CD4-positive, CD25-positive, alpha-beta regulatory T cell (primary cell): ENCODE results near the gene CCT5. TPM values are rescaled to one million over a fixed set of nuclear protein-coding genes. Genes with fewer than 3 reads are reported as not detected.

ENCODE experiments used
- ATAC-seq, 2 donors: fragments of 150-1000 bp; cut with Tn5 transposase; one replicate each; pipeline ENCODE4 v1.10.0; 2021; ENCODE audit warnings: low read depth in 2 of 2, moderate number of reproducible peaks in 2 of 2, moderate library complexity in 1 of 2
- DNase-seq, 3 donors: peaks; one replicate each; pipeline versions ENCODE4 v3.0.0 to v3.0.0-alpha.2; 2012 to 2022; ENCODE audit warnings: mixed read lengths in 1 of 3
- H3K27ac ChIP-seq: one replicate; pipeline ENCODE4 v1.7.0; 2013; ENCODE audit warnings: mild to moderate bottlenecking, low read length; ENCODE audit not compliant: insufficient read depth, poor library complexity, severe bottlenecking
- H3K27me3 ChIP-seq: one replicate; pipeline ENCODE4 v1.7.0; 2013; ENCODE audit warnings: low read length; ENCODE audit not compliant: control insufficient read depth, insufficient read depth
- H3K36me3 ChIP-seq: one replicate; pipeline ENCODE4 v1.7.0; 2013; ENCODE audit warnings: mild to moderate bottlenecking, low read length, moderate library complexity; ENCODE audit not compliant: control insufficient read depth, insufficient read depth
- H3K4me1 ChIP-seq: 2 replicates; pipeline ENCODE4 v1.7.0; 2013; ENCODE audit warnings: mild to moderate bottlenecking, low read length; ENCODE audit not compliant: insufficient read depth, control insufficient read depth, poor library complexity, severe bottlenecking
- H3K4me3 ChIP-seq: one replicate; pipeline ENCODE4 v1.7.0; 2013; ENCODE audit warnings: low read depth, mild to moderate bottlenecking, low read length, moderate library complexity
- H3K9me3 ChIP-seq, 2 experiments: 1 replicate in 1 of 2; 2 replicates in 1 of 2; pipeline ENCODE4 v1.7.0; 2013; ENCODE audit warnings: low read length in 2 of 2, mild to moderate bottlenecking in 1 of 2, moderate library complexity in 1 of 2; ENCODE audit not compliant: control insufficient read depth in 2 of 2
- H3K27ac Mint-ChIP-seq, 3 donors: one replicate each; pipeline ENCODE4 v1.8.0; 2020 to 2022; ENCODE audit warnings: mild to moderate bottlenecking in 3 of 3, mixed read lengths in 3 of 3, moderate library complexity in 2 of 3
- H3K27me3 Mint-ChIP-seq: one replicate; pipeline ENCODE4 v1.8.0; 2022; ENCODE audit warnings: mild to moderate bottlenecking, mixed read lengths
- H3K36me3 Mint-ChIP-seq: one replicate; pipeline ENCODE4 v1.8.0; 2020; ENCODE audit warnings: mixed read lengths
- H3K4me1 Mint-ChIP-seq, 4 donors: one replicate each; pipeline ENCODE4 v1.8.0; 2020 to 2022; ENCODE audit warnings: mixed read lengths in 4 of 4, mild to moderate bottlenecking in 1 of 4
- H3K4me3 Mint-ChIP-seq, 4 donors: one replicate each; pipeline ENCODE4 v1.8.0; 2020 to 2022; ENCODE audit warnings: mild to moderate bottlenecking in 4 of 4, mixed read lengths in 4 of 4, moderate library complexity in 3 of 4
- H3K9me3 Mint-ChIP-seq, 7 donors: one replicate each; pipeline ENCODE4 v1.8.0; 2020 to 2022; ENCODE audit warnings: mixed read lengths in 7 of 7, mild to moderate bottlenecking in 3 of 7, moderate library complexity in 2 of 7
- polyA plus RNA-seq, 4 donors: library from polyadenylated mRNA; unstranded; fragments of 300-500 nt; fragmentation: Illumina TruSeq; gene quantifications; one replicate each; pipeline ENCODE4 v1.2.3, GENCODE V29; 2021
- total RNA-seq: library from RNA; stranded (reverse); gene quantifications from one replicate; pipeline ENCODE4 v1.2.3, GENCODE V29; 2022

Gene CCT5
- total and polyA plus RNA-seq, 5 donors from 2014 or later = 65.1 to 212 (median 204) TPM

GRCh38 chr5:10248378-10249260 is 1.5 kb upstream of the CCT5 start:
- peaks cover 6% of the 10 kb centered on the region for H3K27me3 Mint-ChIP-seq
- Histone ChIP-seq H3K4me1 (peaks cover 39% of the 10 kb centered on the region), H3K36me3 (peaks cover 3% of the 10 kb centered on the region), H3K9me3 (no peaks in the 10 kb centered on the region), H3K27ac (no peak overlapping the region), H3K4me3 (peak overlapping the region; percentile 96), H3K27me3 (no peaks in the 10 kb centered on the region)
- peak overlapping the region; percentile 96 to 99 (median 97) for H3K27ac Mint-ChIP-seq
- H3K4me3 Mint-ChIP-seq = peak overlapping the region; percentile 94 to 99 (median 96)
- no peaks in the 10 kb centered on the region for H3K9me3 Mint-ChIP-seq
- DNase-seq (peak in 1 of 3 donors; percentile 8), ATAC-seq (no peak)
- H3K36me3 Mint-ChIP-seq = peaks cover 3% of the 10 kb centered on the region
- peaks cover 11 to 53% (median 37%) of the 10 kb centered on the region in 4 donors for H3K4me1 Mint-ChIP-seq

DNA sequence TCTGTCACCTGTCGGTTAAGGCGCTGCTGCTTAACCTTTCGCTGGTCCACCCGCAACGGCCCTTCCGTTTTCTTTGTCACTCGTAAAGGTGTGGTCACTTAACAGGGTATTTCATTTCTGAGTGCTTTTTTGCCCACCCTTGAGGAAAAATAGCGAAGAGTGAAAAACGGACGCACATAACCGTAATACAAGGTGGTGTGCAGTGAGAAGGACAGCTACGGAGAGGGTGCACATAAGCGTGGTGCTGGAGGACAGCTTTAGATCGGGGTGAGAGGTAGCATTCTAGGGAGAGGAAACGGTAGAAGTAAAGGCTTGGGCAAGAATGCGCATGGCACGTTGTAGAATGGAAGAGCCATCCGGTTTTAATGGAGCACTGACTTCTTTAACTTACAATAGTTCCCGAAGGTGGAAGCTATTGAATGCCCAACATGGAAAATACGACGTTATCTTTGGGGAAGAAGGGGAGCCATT is 761 bp downstream of the CCT5 start:
- Mint-ChIP-seq H3K36me3 (peaks cover 16% of the 10 kb centered on the region), H3K4me3 (peak overlapping the region; percentile 94 to 99 (median 96)), H3K27ac (peak overlapping the region; percentile 78 to 99 (median 79)), H3K4me1 (peaks cover 18 to 65% (median 45%) of the 10 kb centered on the region in 4 donors), H3K9me3 (no peaks in the 10 kb centered on the region), H3K27me3 (peaks cover 6% of the 10 kb centered on the region)
- Histone ChIP-seq H3K27ac (peak overlapping the region; percentile 95), H3K9me3 (no peaks in the 10 kb centered on the region), H3K36me3 (peaks cover 20% of the 10 kb centered on the region), H3K27me3 (no peaks in the 10 kb centered on the region), H3K4me3 (peak overlapping the region; percentile 96), H3K4me1 (peaks cover 44% of the 10 kb centered on the region)
- ATAC-seq (peak in 1 of 2 donors; percentile 22), DNase-seq (peak in 2 of 3 donors; percentile 30 to 58)

DNA sequence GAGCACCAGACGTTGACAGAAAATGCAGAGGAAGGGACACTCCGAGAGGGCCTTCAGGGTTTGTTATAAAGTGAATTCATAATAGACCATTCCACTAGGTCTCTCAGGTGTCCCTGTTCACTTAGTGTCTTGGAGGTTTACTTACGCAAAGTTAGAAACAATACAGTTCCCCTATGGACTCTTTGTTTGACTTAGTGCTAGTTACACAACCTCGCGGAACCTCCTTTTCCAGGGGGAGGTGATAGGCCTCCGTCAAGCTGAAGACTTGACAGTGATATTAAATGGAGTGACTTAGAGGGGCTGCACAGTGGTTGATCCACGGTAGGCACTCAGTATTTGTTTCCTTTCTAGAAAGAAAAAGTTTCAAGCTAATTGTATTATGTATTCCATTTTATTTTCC is 1.3 kb downstream of the CCT5 start:
- Mint-ChIP-seq H3K27me3 (peaks cover 6% of the 10 kb centered on the region), H3K4me1 (peaks cover 18 to 65% (median 46%) of the 10 kb centered on the region in 4 donors), H3K27ac (peak overlapping the region in 2 of 3 donors; percentile 79 to 99), H3K9me3 (no peaks in the 10 kb centered on the region), H3K36me3 (peaks cover 21% of the 10 kb centered on the region), H3K4me3 (peak overlapping the region; percentile 94 to 99 (median 96))
- H3K9me3 ChIP-seq = no peaks in the 10 kb centered on the region
- ATAC-seq (no peak), DNase-seq (no peak)
- H3K4me3 ChIP-seq = peak overlapping the region; percentile 96
- H3K4me1 ChIP-seq = peaks cover 44% of the 10 kb centered on the region
- H3K27ac ChIP-seq = no peak overlapping the region
- H3K27me3 ChIP-seq = no peaks in the 10 kb centered on the region
- peaks cover 26% of the 10 kb centered on the region for H3K36me3 ChIP-seq

DNA sequence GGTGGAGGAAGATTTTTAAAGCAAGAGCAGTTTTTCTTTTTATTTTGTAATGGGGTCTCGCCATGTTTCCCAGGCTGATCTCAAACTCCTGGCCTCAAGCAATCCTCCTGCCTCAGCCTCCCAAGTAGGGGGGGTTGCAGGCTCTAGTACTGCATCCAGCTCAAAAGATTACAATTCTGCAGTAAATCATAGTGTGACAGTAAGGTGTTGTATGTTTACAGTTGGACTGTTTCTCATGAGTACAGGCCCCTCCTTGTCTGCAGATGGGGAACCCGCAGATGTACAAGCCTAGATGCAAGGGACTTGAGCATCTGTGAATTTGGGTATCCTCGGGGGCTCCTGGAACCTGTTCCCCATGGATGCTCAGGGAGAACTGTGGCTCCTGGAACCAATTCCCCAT is 3.3 kb downstream of the CCT5 start:
- Histone ChIP-seq H3K4me1 (peaks cover 44% of the 10 kb centered on the region), H3K4me3 (peak overlapping the region; percentile 17), H3K36me3 (peaks cover 45% of the 10 kb centered on the region), H3K27me3 (no peaks in the 10 kb centered on the region), H3K27ac (no peak overlapping the region), H3K9me3 (no peaks in the 10 kb centered on the region)
- ATAC-seq = no peak
- peaks cover 6% of the 10 kb centered on the region for H3K27me3 Mint-ChIP-seq
- H3K27ac Mint-ChIP-seq = no peak overlapping the region
- peak overlapping the region in 2 of 4 donors; percentile 1 to 9 for H3K4me3 Mint-ChIP-seq
- H3K9me3 Mint-ChIP-seq = no peaks in the 10 kb centered on the region
- DNase-seq = no peak
- peaks cover 18 to 59% (median 46%) of the 10 kb centered on the region in 4 donors for H3K4me1 Mint-ChIP-seq
- peaks cover 26% of the 10 kb centered on the region for H3K36me3 Mint-ChIP-seq

DNA sequence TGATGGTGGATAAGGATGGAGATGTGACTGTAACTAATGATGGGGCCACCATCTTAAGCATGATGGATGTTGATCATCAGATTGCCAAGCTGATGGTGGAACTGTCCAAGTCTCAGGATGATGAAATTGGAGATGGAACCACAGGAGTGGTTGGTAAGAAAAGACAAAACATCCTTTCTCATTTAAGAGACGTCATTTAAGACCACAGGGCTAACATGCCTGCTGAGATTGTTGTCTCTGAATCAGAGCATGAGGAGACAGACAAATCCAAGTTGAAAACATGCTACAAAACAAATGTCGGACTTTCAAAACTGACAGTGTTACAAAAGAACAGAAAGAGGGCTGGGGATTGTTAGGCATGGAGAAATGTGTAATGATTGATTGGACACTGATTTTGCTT is 4.6 kb downstream of the CCT5 start:
- ATAC-seq = no peak
- peaks cover 5% of the 10 kb centered on the region for H3K27me3 Mint-ChIP-seq
- peaks cover 35% of the 10 kb centered on the region for H3K36me3 Mint-ChIP-seq
- DNase-seq = no peak
- peaks cover 58% of the 10 kb centered on the region for H3K36me3 ChIP-seq
- peaks cover 35% of the 10 kb centered on the region for H3K4me1 ChIP-seq
- peaks cover 18 to 52% (median 38%) of the 10 kb centered on the region in 4 donors for H3K4me1 Mint-ChIP-seq
- no peaks in the 10 kb centered on the region for H3K9me3 ChIP-seq
- H3K4me3 ChIP-seq = no peak overlapping the region
- H3K4me3 Mint-ChIP-seq = no peak overlapping the region
- peak overlapping the region in 1 of 3 donors; percentile 40 for H3K27ac Mint-ChIP-seq
- no peaks in the 10 kb centered on the region for H3K9me3 Mint-ChIP-seq
- no peaks in the 10 kb centered on the region for H3K27me3 ChIP-seq
- no peak overlapping the region for H3K27ac ChIP-seq

- Histone ChIP-seq H3K4me1 (peaks cover 12% of the 10 kb centered on the region), H3K27me3 (no peaks in the 10 kb centered on the region), H3K9me3 (no peaks in the 10 kb centered on the region), H3K4me3 (no peak overlapping the region), H3K27ac (no peak overlapping the region), H3K36me3 (peaks cover 90% of the 10 kb centered on the region)
- H3K4me1 Mint-ChIP-seq = peaks cover 7 to 29% (median 19%) of the 10 kb centered on the region in 4 donors
- no peaks in the 10 kb centered on the region for H3K27me3 Mint-ChIP-seq
- no peak for ATAC-seq
- no peak overlapping the region for H3K27ac Mint-ChIP-seq
- H3K9me3 Mint-ChIP-seq = no peaks in the 10 kb centered on the region
- peaks cover 48% of the 10 kb centered on the region for H3K36me3 Mint-ChIP-seq
- DNase-seq = no peak
- no peak overlapping the region for H3K4me3 Mint-ChIP-seq
Observed at GRCh38 chr5:10257870-10258269, 7.8 kb downstream of the CCT5 start.

GRCh38 chr5:10259899-10260298 is 9.8 kb downstream of the CCT5 start:
- peaks cover 99% of the 10 kb centered on the region for H3K36me3 ChIP-seq
- DNase-seq (no peak), ATAC-seq (no peak)
- H3K4me3 ChIP-seq = no peak overlapping the region
- no peak overlapping the region for H3K27ac ChIP-seq
- Mint-ChIP-seq H3K9me3 (no peaks in the 10 kb centered on the region), H3K27ac (peak overlapping the region in 2 of 3 donors; percentile 77 to 80), H3K27me3 (no peaks in the 10 kb centered on the region), H3K4me3 (no peak overlapping the region), H3K36me3 (peaks cover 53% of the 10 kb centered on the region), H3K4me1 (peaks cover 0 to 14% (median 5%) of the 10 kb centered on the region in 4 donors)
- H3K9me3 ChIP-seq = no peaks in the 10 kb centered on the region
- no peaks in the 10 kb centered on the region for H3K27me3 ChIP-seq
- no peaks in the 10 kb centered on the region for H3K4me1 ChIP-seq
